OCI-M1 (cell line): Measurements from ENCODE around the gene ADAMTS13.
"Not testable (repeated sequence)": the region's sequence is repeated elsewhere in the genome, so short reads cannot be mapped to it uniquely, and the experiment has no call there.

Experiments
- DNase-seq: peaks from one replicate; lab custom pipeline; 2025; lab: John Stamatoyannopoulos, UW

ADAMTS13 gene

GRCh38 chr9:133392308-133392707 is 29.9 kb upstream of the ADAMTS13 start:
- not testable (repeated sequence) for DNase-seq

GRCh38 chr9:133393399-133393798 is 28.8 kb upstream of the ADAMTS13 start:
- no peak for DNase-seq

GRCh38 chr9:133394687-133395271 is 27.4 kb upstream of the ADAMTS13 start:
- DNase-seq = no peak

GRCh38 chr9:133396952-133397351 is 25.2 kb upstream of the ADAMTS13 start:
- peak; percentile 30 for DNase-seq

GRCh38 chr9:133397370-133397769 is 24.8 kb upstream of the ADAMTS13 start:
- DNase-seq = no peak

- no peak for DNase-seq
These were observed 24.3 kb upstream of the ADAMTS13 start for GRCh38 chr9:133397895-133398294.

- no peak for DNase-seq
These were observed 21.9 kb upstream of the ADAMTS13 start for GRCh38 chr9:133400292-133400691.

GRCh38 chr9:133401588-133401987 is 20.6 kb upstream of the ADAMTS13 start:
- DNase-seq = no peak

- DNase-seq = no peak
These were observed 19.5 kb upstream of the ADAMTS13 start for GRCh38 chr9:133402689-133403088.

- DNase-seq = peak; percentile 25
These were observed 18.3 kb upstream of the ADAMTS13 start for GRCh38 chr9:133403766-133404453.

- DNase-seq = no peak
These were observed 17.6 kb upstream of the ADAMTS13 start for GRCh38 chr9:133404454-133405002.

- DNase-seq = no peak
These were observed 16.4 kb upstream of the ADAMTS13 start for GRCh38 chr9:133405508-133406438.

GRCh38 chr9:133406480-133407307 is 15.5 kb upstream of the ADAMTS13 start:
- peak; percentile 71 for DNase-seq

GRCh38 chr9:133408042-133408441 is 14.1 kb upstream of the ADAMTS13 start:
- DNase-seq = no peak

- no peak for DNase-seq
These were observed 7.0 kb upstream of the ADAMTS13 start for GRCh38 chr9:133415170-133415569.

- DNase-seq = peak; percentile 91
These were observed 4.4 kb upstream of the ADAMTS13 start, which contains the start of gene REXO4 for GRCh38 chr9:133417541-133418461. TSS of gene REXO4 (minus strand) at chr9:133418010. CDS start at chr9:133417844, 166 bp downstream.

- DNase-seq = no peak
These were observed 3.2 kb upstream of the ADAMTS13 start for GRCh38 chr9:133419005-133419404.

- DNase-seq = no peak
These were observed 1.8 kb upstream of the ADAMTS13 start for GRCh38 chr9:133420392-133420827.

- DNase-seq = no peak
These were observed 1.0 kb downstream of the ADAMTS13 start for GRCh38 chr9:133423216-133423615.

GRCh38 chr9:133424187-133424586 is 2.0 kb downstream of the ADAMTS13 start:
- no peak for DNase-seq
